ENCODE data around the gene CRYGN. TPM values are rescaled to one million over a fixed set of nuclear protein-coding genes. Genes with fewer than 3 reads are reported as not detected.

The CRYGN gene
- total RNA-seq, 1 donor from 2014 or later = not detected

DNA sequence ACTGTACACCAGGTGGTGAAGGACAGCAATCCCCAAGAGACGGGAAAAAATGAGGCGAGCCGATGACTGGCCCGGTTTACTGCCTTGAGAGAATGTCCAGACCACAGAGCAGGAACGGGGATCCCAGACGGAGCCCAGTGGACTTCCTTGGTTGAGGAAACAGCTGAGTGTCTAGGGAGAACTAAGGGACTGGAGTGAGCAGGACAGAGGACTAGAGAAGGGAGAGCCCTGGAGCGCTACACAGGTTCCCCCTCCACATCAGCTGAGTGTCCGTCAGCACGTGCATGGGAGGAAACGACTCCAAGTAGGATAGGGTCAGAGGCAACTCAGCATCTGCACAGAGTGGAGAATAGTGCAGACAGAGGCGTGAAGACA is 23.0 kb downstream of the CRYGN start:
- Histone ChIP-seq H3K4me3 (no peak overlapping the region), H3K27me3 (no peaks in the 10 kb centered on the region), H3K36me3 (no peaks in the 10 kb centered on the region), H3K27ac (no peak overlapping the region), H3K4me1 (peaks cover 6% of the 10 kb centered on the region), H3K9me3 (peaks cover 3% of the 10 kb centered on the region)
- intact Hi-C loops (cut with DNase I) = no loop called here
- no peak for DNase-seq (ENCODE audit: extremely low spot score in 2 of 2)
- TF ChIP-seq, protein P1, sequence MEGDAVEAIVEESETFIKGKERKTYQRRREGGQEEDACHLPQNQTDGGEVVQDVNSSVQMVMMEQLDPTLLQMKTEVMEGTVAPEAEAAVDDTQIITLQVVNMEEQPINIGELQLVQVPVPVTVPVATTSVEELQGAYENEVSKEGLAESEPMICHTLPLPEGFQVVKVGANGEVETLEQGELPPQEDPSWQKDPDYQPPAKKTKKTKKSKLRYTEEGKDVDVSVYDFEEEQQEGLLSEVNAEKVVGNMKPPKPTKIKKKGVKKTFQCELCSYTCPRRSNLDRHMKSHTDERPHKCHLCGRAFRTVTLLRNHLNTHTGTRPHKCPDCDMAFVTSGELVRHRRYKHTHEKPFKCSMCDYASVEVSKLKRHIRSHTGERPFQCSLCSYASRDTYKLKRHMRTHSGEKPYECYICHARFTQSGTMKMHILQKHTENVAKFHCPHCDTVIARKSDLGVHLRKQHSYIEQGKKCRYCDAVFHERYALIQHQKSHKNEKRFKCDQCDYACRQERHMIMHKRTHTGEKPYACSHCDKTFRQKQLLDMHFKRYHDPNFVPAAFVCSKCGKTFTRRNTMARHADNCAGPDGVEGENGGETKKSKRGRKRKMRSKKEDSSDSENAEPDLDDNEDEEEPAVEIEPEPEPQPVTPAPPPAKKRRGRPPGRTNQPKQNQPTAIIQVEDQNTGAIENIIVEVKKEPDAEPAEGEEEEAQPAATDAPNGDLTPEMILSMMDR (IDR thresholded peaks at IDR 0.05) = no peak
- TF ChIP-seq POLR2A (IDR thresholded peaks at IDR 0.05) (no peak), POLR2AphosphoS5 (IDR thresholded peaks at IDR 0.05; ENCODE audit: insufficient read depth in 1 of 2, low read depth in 1 of 2) (no peak)

- Histone ChIP-seq H3K27me3 (no peaks in the 10 kb centered on the region), H3K36me3 (no peaks in the 10 kb centered on the region), H3K9me3 (peaks cover 3% of the 10 kb centered on the region), H3K4me3 (no peak overlapping the region), H3K4me1 (peaks cover 6% of the 10 kb centered on the region), H3K27ac (no peak overlapping the region)
- intact Hi-C loops (cut with DNase I) = no loop called here
- TF ChIP-seq, protein P1 (IDR thresholded peaks at IDR 0.05) = no peak
- TF ChIP-seq POLR2AphosphoS5 (IDR thresholded peaks at IDR 0.05; ENCODE audit: insufficient read depth in 1 of 2, low read depth in 1 of 2) (no peak), POLR2A (IDR thresholded peaks at IDR 0.05) (no peak)
- no peak for DNase-seq (ENCODE audit: extremely low spot score in 2 of 2)
These were observed 23.6 kb downstream of the CRYGN start for GRCh38 chr7:151416112-151416940.

DNA sequence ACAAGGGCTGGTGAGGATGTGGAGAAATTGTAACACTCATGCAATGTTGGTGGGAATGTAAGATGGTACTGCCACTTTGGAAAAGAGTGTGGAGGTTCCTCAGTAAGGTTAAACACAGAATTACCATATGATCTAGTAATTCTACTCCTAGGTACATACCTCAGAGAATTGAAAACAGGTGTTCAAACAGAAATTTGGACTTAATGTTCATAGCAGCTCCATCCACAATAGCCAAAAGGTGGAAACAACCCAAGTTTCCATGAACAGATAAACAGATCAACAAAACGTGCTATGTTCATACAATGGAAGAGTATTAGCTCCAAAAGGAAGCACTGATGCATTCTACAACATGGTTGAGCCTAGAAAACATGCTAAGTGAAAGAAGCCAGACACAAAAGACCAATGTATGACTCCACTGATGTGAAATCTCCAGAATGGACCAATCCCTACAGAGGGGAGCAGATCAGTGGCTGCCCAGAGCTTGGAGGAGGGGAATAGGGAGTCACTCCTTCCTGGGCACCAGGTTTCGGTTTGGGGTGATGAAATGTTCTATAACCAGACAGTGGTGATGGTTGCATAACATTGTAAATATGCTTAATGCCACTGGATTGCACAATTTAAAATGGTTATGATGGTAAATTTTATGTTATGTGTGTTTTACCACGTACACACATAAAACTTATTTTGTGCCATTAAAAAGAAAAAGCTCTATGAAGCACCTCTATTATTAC is 24.4 kb downstream of the CRYGN start:
- Histone ChIP-seq H3K36me3 (no peaks in the 10 kb centered on the region), H3K27me3 (no peaks in the 10 kb centered on the region), H3K27ac (no peak overlapping the region), H3K4me1 (peaks cover 9% of the 10 kb centered on the region), H3K9me3 (peaks cover 3% of the 10 kb centered on the region), H3K4me3 (no peak overlapping the region)
- TF ChIP-seq, protein P1 (IDR thresholded peaks at IDR 0.05) = no peak
- TF ChIP-seq POLR2A (IDR thresholded peaks at IDR 0.05) = no peak
- TF ChIP-seq POLR2AphosphoS5 (IDR thresholded peaks at IDR 0.05; ENCODE audit: insufficient read depth in 1 of 2, low read depth in 1 of 2) = no peak
- intact Hi-C loops (cut with DNase I) = no loop called here
- no peak for DNase-seq (ENCODE audit: extremely low spot score in 2 of 2)

GRCh38 chr7:151413241-151413640 is 26.7 kb downstream of the CRYGN start:
- H3K27ac ChIP-seq = no peak overlapping the region
- H3K27me3 ChIP-seq = no peaks in the 10 kb centered on the region
- H3K4me3 ChIP-seq = no peak overlapping the region
- DNase-seq (ENCODE audit: extremely low spot score in 2 of 2) = no peak
- TF ChIP-seq POLR2A (IDR thresholded peaks at IDR 0.05) (no peak), POLR2AphosphoS5 (IDR thresholded peaks at IDR 0.05; ENCODE audit: insufficient read depth in 1 of 2, low read depth in 1 of 2) (no peak)
- TF ChIP-seq, protein P1 (IDR thresholded peaks at IDR 0.05) = no peak
- no peaks in the 10 kb centered on the region for H3K9me3 ChIP-seq
- no peaks in the 10 kb centered on the region for H3K36me3 ChIP-seq
- peaks cover 27% of the 10 kb centered on the region for H3K4me1 ChIP-seq
- intact Hi-C loops (cut with DNase I) = no loop called here

- Histone ChIP-seq H3K27me3 (no peaks in the 10 kb centered on the region), H3K4me3 (no peak overlapping the region), H3K9me3 (no peaks in the 10 kb centered on the region), H3K27ac (no peak overlapping the region), H3K4me1 (peaks cover 27% of the 10 kb centered on the region), H3K36me3 (no peaks in the 10 kb centered on the region)
- intact Hi-C loops (cut with DNase I) = no loop called here
- no peak for DNase-seq (ENCODE audit: extremely low spot score in 2 of 2)
- TF ChIP-seq POLR2A (IDR thresholded peaks at IDR 0.05) (no peak), POLR2AphosphoS5 (IDR thresholded peaks at IDR 0.05; ENCODE audit: insufficient read depth in 1 of 2, low read depth in 1 of 2) (no peak)
- TF ChIP-seq, protein P1 (IDR thresholded peaks at IDR 0.05) = no peak
These were observed 27.6 kb downstream of the CRYGN start for GRCh38 chr7:151412318-151412717.
